Neural progenitor cell (in vitro differentiated cells): ENCODE measurements around the gene RGS12. TPM values are rescaled to one million over a fixed set of nuclear protein-coding genes. Genes with fewer than 3 reads are reported as not detected.
A peak's percentile ranks its signal among the peaks of the same experiment; 100 is the strongest.

ENCODE experiments used
- DNase-seq: peaks from one replicate; pipeline ENCODE4 v3.0.0-alpha.2; 2016; ENCODE audit warnings: low spot score
- H2AFZ ChIP-seq: fragments of 200-600 bp; sonication (generic); replicated peaks from 2 replicates; pipeline ENCODE4 v1.6.1; 2016; ENCODE audit warnings: antibody characterized with exemption
- H3F3A ChIP-seq: fragments of 200-600 bp; sonication (generic); 2 replicates; pipeline ENCODE4 v1.6.1; 2016; ENCODE audit warnings: antibody characterized with exemption, low read depth
- H3K27ac ChIP-seq: fragments of 200-600 bp; sonication (generic); 2 replicates; pipeline ENCODE4 v1.5.1; 2016; ENCODE audit warnings: mild to moderate bottlenecking
- H3K27me3 ChIP-seq: fragments of 200-600 bp; sonication (generic); 2 replicates; pipeline ENCODE4 v1.6.1; 2016; ENCODE audit warnings: mild to moderate bottlenecking, moderate library complexity
- H3K36me3 ChIP-seq: fragments of 200-600 bp; sonication (generic); 2 replicates; pipeline ENCODE4 v1.5.1; 2016
- H3K4me1 ChIP-seq: fragments of 200-600 bp; sonication (generic); 2 replicates; pipeline ENCODE4 v1.6.1; 2016; ENCODE audit warnings: mixed run types
- H3K4me2 ChIP-seq: fragments of 200-600 bp; sonication (generic); 2 replicates; pipeline ENCODE4 v1.6.1; 2016
- H3K4me3 ChIP-seq: fragments of 200-600 bp; sonication (generic); 2 replicates; pipeline ENCODE4 v1.5.1; 2016
- H3K79me2 ChIP-seq: fragments of 200-600 bp; sonication (generic); 2 replicates; pipeline ENCODE4 v1.6.1; 2016; ENCODE audit warnings: low read depth
- H3K9ac ChIP-seq: fragments of 200-600 bp; sonication (generic); 2 replicates; pipeline ENCODE4 v1.6.1; 2016
- H3K9me3 ChIP-seq: fragments of 200-600 bp; sonication (generic); 2 replicates; pipeline ENCODE4 v1.5.1; 2016; ENCODE audit warnings: low read depth
- H4K20me1 ChIP-seq: fragments of 200-600 bp; sonication (generic); 2 replicates; pipeline ENCODE4 v1.6.1; 2016; ENCODE audit warnings: low read depth
- H3K27ac Mint-ChIP-seq: 3 replicates; pipeline ENCODE4 v1.8.0; 2021; ENCODE audit warnings: mixed read lengths
- H3K27me3 Mint-ChIP-seq: 2 replicates; pipeline ENCODE4 v1.8.0; 2022; ENCODE audit warnings: low read depth, mild to moderate bottlenecking, inconsistent platforms, moderate library complexity, mixed read lengths; ENCODE audit not compliant: insufficient read depth
- H3K36me3 Mint-ChIP-seq: 3 replicates; pipeline ENCODE4 v1.8.0; 2021; ENCODE audit warnings: mixed read lengths
- H3K4me1 Mint-ChIP-seq: 3 replicates; pipeline ENCODE4 v1.8.0; 2021; ENCODE audit warnings: mixed read lengths
- H3K4me3 Mint-ChIP-seq: 3 replicates; pipeline ENCODE4 v1.8.0; 2021; ENCODE audit warnings: mild to moderate bottlenecking, moderate library complexity, mixed read lengths
- H3K9me3 Mint-ChIP-seq: 3 replicates; pipeline ENCODE4 v1.8.0; 2020; ENCODE audit warnings: mixed read lengths
- CTCF ChIP-seq: fragments of 200-600 bp; sonication (generic); IDR thresholded peaks from 2 replicates; pipeline ENCODE4 v1.5.1; 2017; ENCODE audit warnings: antibody characterized with exemption, mild to moderate bottlenecking
- EZH2 ChIP-seq: fragments of 200-600 bp; sonication (generic); IDR thresholded peaks from 2 replicates; pipeline ENCODE4 v1.6.1; 2017; ENCODE audit warnings: antibody characterized with exemption, mild to moderate bottlenecking, moderate library complexity
- EZH2phosphoT487 ChIP-seq: fragments of 200-600 bp; sonication (generic); IDR thresholded peaks from 2 replicates; pipeline ENCODE4 v1.6.1; 2017; ENCODE audit warnings: antibody characterized with exemption
- total RNA-seq: library from RNA; depleted of rRNA; stranded (reverse); fragments of >200 nt; gene quantifications from 2 replicates; pipeline ENCODE4 v1.2.3, GENCODE V29; 2015; ENCODE audit warnings: low replicate concordance

RGS12 gene
- total RNA-seq, 1 donor from 2014 or later = 36.6 TPM

- no peak overlapping the region for H3K4me3 ChIP-seq
- TF ChIP-seq EZH2phosphoT487 (no peak), EZH2 (no peak), CTCF (no peak)
- peaks cover 22% of the 10 kb centered on the region for H3K79me2 ChIP-seq
- no peak overlapping the region for H2AFZ ChIP-seq
- Mint-ChIP-seq H3K27me3 (peaks cover 4% of the 10 kb centered on the region), H3K4me3 (no peak overlapping the region), H3K9me3 (peaks cover 5% of the 10 kb centered on the region), H3K36me3 (peaks cover 20% of the 10 kb centered on the region), H3K27ac (no peak overlapping the region), H3K4me1 (peaks cover 29% of the 10 kb centered on the region)
- H3K27me3 ChIP-seq = no peaks in the 10 kb centered on the region
- H3K36me3 ChIP-seq = no peaks in the 10 kb centered on the region
- no peak overlapping the region for H3K9ac ChIP-seq
- H3K4me2 ChIP-seq = no peak overlapping the region
- H4K20me1 ChIP-seq = peaks cover 33% of the 10 kb centered on the region
- peaks cover 15% of the 10 kb centered on the region for H3K4me1 ChIP-seq
- no peaks in the 10 kb centered on the region for H3K9me3 ChIP-seq
- no peak overlapping the region for H3K27ac ChIP-seq
- H3F3A ChIP-seq = no peaks in the 10 kb centered on the region
- DNase-seq = no peak
These were observed 45.0 kb downstream of the RGS12 start for GRCh38 chr4:3337811-3338210.

GRCh38 chr4:3338321-3338838 lies 45.6 kb downstream of the RGS12 start:
- no peak overlapping the region for H3K4me3 ChIP-seq
- H3K36me3 ChIP-seq = no peaks in the 10 kb centered on the region
- H3K27ac ChIP-seq = no peak overlapping the region
- peaks cover 15% of the 10 kb centered on the region for H3K4me1 ChIP-seq
- H3F3A ChIP-seq = no peaks in the 10 kb centered on the region
- peaks cover 19% of the 10 kb centered on the region for H3K79me2 ChIP-seq
- H4K20me1 ChIP-seq = peaks cover 36% of the 10 kb centered on the region
- Mint-ChIP-seq H3K4me1 (peaks cover 29% of the 10 kb centered on the region), H3K27me3 (peaks cover 4% of the 10 kb centered on the region), H3K36me3 (peaks cover 18% of the 10 kb centered on the region), H3K27ac (no peak overlapping the region), H3K4me3 (no peak overlapping the region), H3K9me3 (peaks cover 3% of the 10 kb centered on the region)
- no peaks in the 10 kb centered on the region for H3K27me3 ChIP-seq
- H3K4me2 ChIP-seq = no peak overlapping the region
- no peak for TF ChIP-seq EZH2phosphoT487
- H3K9ac ChIP-seq = no peak overlapping the region
- H2AFZ ChIP-seq = no peak overlapping the region
- H3K9me3 ChIP-seq = no peaks in the 10 kb centered on the region
- DNase-seq = no peak

GRCh38 chr4:3338976-3339531 lies 46.2 kb downstream of the RGS12 start:
- Mint-ChIP-seq H3K27ac (peak overlapping the region; percentile 65), H3K27me3 (peaks cover 4% of the 10 kb centered on the region), H3K4me3 (no peak overlapping the region), H3K36me3 (peaks cover 19% of the 10 kb centered on the region), H3K4me1 (peaks cover 29% of the 10 kb centered on the region), H3K9me3 (no peaks in the 10 kb centered on the region)
- Histone ChIP-seq H2AFZ (no peak overlapping the region), H3K9me3 (no peaks in the 10 kb centered on the region), H3K27me3 (no peaks in the 10 kb centered on the region), H3K4me2 (no peak overlapping the region), H3K9ac (no peak overlapping the region), H3K36me3 (no peaks in the 10 kb centered on the region), H3K27ac (no peak overlapping the region), H3K4me3 (no peak overlapping the region), H3K79me2 (peaks cover 14% of the 10 kb centered on the region), H4K20me1 (peaks cover 36% of the 10 kb centered on the region), H3F3A (no peaks in the 10 kb centered on the region), H3K4me1 (peaks cover 15% of the 10 kb centered on the region)
- no peak for DNase-seq
- no peak for TF ChIP-seq EZH2phosphoT487
- no peak for TF ChIP-seq EZH2
- TF ChIP-seq CTCF = no peak

- peaks cover 29% of the 10 kb centered on the region for H3K4me1 Mint-ChIP-seq
- H3K27ac ChIP-seq = no peak overlapping the region
- no peak for TF ChIP-seq EZH2phosphoT487
- TF ChIP-seq CTCF = no peak
- no peak for TF ChIP-seq EZH2
- H3K9ac ChIP-seq = no peak overlapping the region
- H3K27ac Mint-ChIP-seq = peak overlapping the region; percentile 65
- H3K4me3 Mint-ChIP-seq = no peak overlapping the region
- H3K9me3 ChIP-seq = no peaks in the 10 kb centered on the region
- no peak for DNase-seq
- peaks cover 4% of the 10 kb centered on the region for H3K27me3 Mint-ChIP-seq
- H3K36me3 Mint-ChIP-seq = peaks cover 19% of the 10 kb centered on the region
- H3K36me3 ChIP-seq = no peaks in the 10 kb centered on the region
- H2AFZ ChIP-seq = no peak overlapping the region
- H3K4me1 ChIP-seq = peaks cover 14% of the 10 kb centered on the region
- H3K4me2 ChIP-seq = no peak overlapping the region
- H3K4me3 ChIP-seq = no peak overlapping the region
- H3K27me3 ChIP-seq = no peaks in the 10 kb centered on the region
- H3K79me2 ChIP-seq = peaks cover 9% of the 10 kb centered on the region
- peaks cover 37% of the 10 kb centered on the region for H4K20me1 ChIP-seq
- H3F3A ChIP-seq = no peaks in the 10 kb centered on the region
- H3K9me3 Mint-ChIP-seq = no peaks in the 10 kb centered on the region
These were observed 46.8 kb downstream of the RGS12 start for GRCh38 chr4:3339577-3339976.
